K562 (cell line): ENCODE data around the gene ZC3H7B.

Experiments used
- ADNP ChIP-seq: fragments of 200-800 bp; sonication (Bioruptor generic); IDR thresholded peaks from 2 replicates; pipeline ENCODE4 v1.6.1; 2016; ENCODE audit warnings: missing genetic modification characterization, missing compliant biosample characterization
- FOXK1 ChIP-seq: sonication (generic); formaldehyde crosslinking; IDR thresholded peaks from 2 replicates; pipeline ENCODE4 v1.8.0; 2022; ENCODE audit warnings: missing genetic modification reagents, mild to moderate bottlenecking, borderline replicate concordance
- MAFF ChIP-seq: IDR thresholded peaks from 2 replicates; pipeline ENCODE4 v1.6.1; 2012; ENCODE audit warnings: low read length, improper control_type of control experiment
- MLX ChIP-seq, 2 experiments: fragments of 450-650 bp in 1 of 2; sonication (generic) in 1 of 2; formaldehyde crosslinking; conservative IDR thresholded peaks; 2 replicates each; pipeline versions ENCODE4 v1.4.0 to v1.8.1; 2020 to 2022; ENCODE audit warnings: mild to moderate bottlenecking in 1 of 2, missing genetic modification reagents in 1 of 2
- POLR3A ChIP-seq: IDR thresholded peaks from 2 replicates; pipeline ENCODE4 v1.6.1; 2011; ENCODE audit warnings: borderline replicate concordance, mild to moderate bottlenecking, moderate library complexity; ENCODE audit not compliant: insufficient read length, insufficient read depth; ENCODE audit errors: extremely low read depth
- RFX5 ChIP-seq: IDR thresholded peaks from 2 replicates; pipeline ENCODE4 v1.6.1; 2011; ENCODE audit warnings: low read depth, mild to moderate bottlenecking, improper control_type of control experiment, low read length
- TAF1 ChIP-seq: IDR thresholded peaks from 2 replicates; pipeline ENCODE4 v1.6.1; 2011; ENCODE audit warnings: mild to moderate bottlenecking, low read length, moderate library complexity; ENCODE audit not compliant: insufficient read depth, control insufficient read depth, severe bottlenecking; ENCODE audit errors: extremely low read depth
- ZNF717 ChIP-seq: fragments of 250-450 bp; sonication (Bioruptor Pico); IDR thresholded peaks from 2 replicates; pipeline ENCODE4 v1.5.0; 2021
- TF ChIP-seq, protein P1 (sequence below): sonication (generic); formaldehyde crosslinking; IDR thresholded peaks from 2 replicates; pipeline ENCODE4 v1.8.0; 2022; ENCODE audit warnings: missing genetic modification reagents, mild to moderate bottlenecking, borderline replicate concordance

DNA sequence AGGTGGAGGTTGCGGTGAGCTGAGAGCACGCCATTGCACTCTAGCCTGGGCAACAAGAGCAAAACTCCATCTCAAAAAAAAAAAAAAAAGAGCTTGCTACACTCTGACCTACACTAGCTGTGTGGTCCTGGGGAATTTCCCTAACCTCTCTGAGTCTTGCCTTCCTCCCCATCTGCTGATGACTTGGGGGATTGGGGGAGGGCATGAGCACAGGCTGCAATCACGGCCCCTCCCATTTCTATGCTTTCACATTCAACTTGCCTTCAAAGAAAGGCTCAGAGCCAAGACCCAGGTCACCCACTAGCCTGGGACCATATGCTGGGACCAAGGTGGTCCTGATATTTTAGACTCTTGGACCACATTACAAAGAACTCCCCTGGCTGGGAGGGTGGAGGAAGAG lies 40.7 kb downstream of the ZC3H7B start:
- no peak for TF ChIP-seq RFX5
- TF ChIP-seq, protein P1, sequence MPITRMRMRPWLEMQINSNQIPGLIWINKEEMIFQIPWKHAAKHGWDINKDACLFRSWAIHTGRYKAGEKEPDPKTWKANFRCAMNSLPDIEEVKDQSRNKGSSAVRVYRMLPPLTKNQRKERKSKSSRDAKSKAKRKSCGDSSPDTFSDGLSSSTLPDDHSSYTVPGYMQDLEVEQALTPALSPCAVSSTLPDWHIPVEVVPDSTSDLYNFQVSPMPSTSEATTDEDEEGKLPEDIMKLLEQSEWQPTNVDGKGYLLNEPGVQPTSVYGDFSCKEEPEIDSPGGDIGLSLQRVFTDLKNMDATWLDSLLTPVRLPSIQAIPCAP = no peak
- TF ChIP-seq TAF1 = no peak
- no peak for TF ChIP-seq ZNF717 (CRISPR knock-in tag)
- no peak for TF ChIP-seq ADNP (tag)
- TF ChIP-seq MLX (CRISPR knock-in tag; conservative IDR thresholded peaks at IDR 0.05) = no peak
- no peak for TF ChIP-seq POLR3A
- TF ChIP-seq FOXK1 (CRISPR knock-in tag) = no peak
- TF ChIP-seq MAFF = no peak
